Neutrophil (primary cell): ENCODE data around the gene OVCH2.

Experiments
- H3K27ac ChIP-seq: fragments of 200-600 bp; sonication (generic); 2 replicates; pipeline ENCODE4 v1.5.1; 2016; ENCODE audit warnings: mild to moderate bottlenecking, moderate library complexity
- H3K27me3 ChIP-seq: fragments of 200-600 bp; sonication (generic); 2 replicates; pipeline ENCODE4 v1.6.0; 2016; ENCODE audit warnings: mild to moderate bottlenecking
- H3K36me3 ChIP-seq: fragments of 200-600 bp; sonication (generic); 2 replicates; pipeline ENCODE4 v1.5.1; 2017
- H3K4me1 ChIP-seq, 2 experiments: fragments of 200-600 bp in 1 of 2; sonication (generic) in 1 of 2; 1 replicate in 1 of 2; 2 replicates in 1 of 2; pipeline versions ENCODE4 v1.5.1 to v1.6.1; 2013 to 2016; ENCODE audit warnings: low read depth in 1 of 2, low read length in 1 of 2, mild to moderate bottlenecking in 1 of 2, moderate library complexity in 1 of 2; ENCODE audit not compliant: control insufficient read depth in 1 of 2, insufficient read depth in 1 of 2
- H3K4me3 ChIP-seq, 2 experiments: fragments of 200-600 bp in 1 of 2; sonication (generic) in 1 of 2; 1 replicate in 1 of 2; 2 replicates in 1 of 2; pipeline ENCODE4 v1.5.1; 2013 to 2016; ENCODE audit warnings: low read depth in 1 of 2, low read length in 1 of 2, mild to moderate bottlenecking in 1 of 2, moderate library complexity in 1 of 2
- H3K9me3 ChIP-seq: fragments of 200-600 bp; sonication (generic); 2 replicates; pipeline ENCODE4 v1.5.1; 2016
- CTCF ChIP-seq: fragments of 200-600 bp; sonication (generic); IDR thresholded peaks from 2 replicates; pipeline ENCODE4 v1.5.1; 2016; ENCODE audit warnings: antibody characterized with exemption

The OVCH2 gene

GRCh38 chr11:7694235-7694634 lies 12.0 kb downstream of the OVCH2 start:
- TF ChIP-seq CTCF = no peak
- Histone ChIP-seq H3K36me3 (no peaks in the 10 kb centered on the region), H3K4me1 (no peaks in the 10 kb centered on the region), H3K4me3 (no peak overlapping the region), H3K27me3 (peaks cover 65% of the 10 kb centered on the region), H3K27ac (no peak overlapping the region), H3K9me3 (no peaks in the 10 kb centered on the region)

- H3K27me3 ChIP-seq = peaks cover 71% of the 10 kb centered on the region
- TF ChIP-seq CTCF = no peak
- H3K4me3 ChIP-seq = no peak overlapping the region
- no peaks in the 10 kb centered on the region for H3K36me3 ChIP-seq
- H3K9me3 ChIP-seq = no peaks in the 10 kb centered on the region
- H3K27ac ChIP-seq = no peak overlapping the region
- H3K4me1 ChIP-seq = no peaks in the 10 kb centered on the region
These were observed 13.9 kb downstream of the OVCH2 start for GRCh38 chr11:7692426-7692825.

- Histone ChIP-seq H3K4me1 (no peaks in the 10 kb centered on the region), H3K4me3 (no peak overlapping the region), H3K27me3 (peaks cover 72% of the 10 kb centered on the region), H3K9me3 (no peaks in the 10 kb centered on the region), H3K27ac (no peak overlapping the region), H3K36me3 (no peaks in the 10 kb centered on the region)
- no peak for TF ChIP-seq CTCF
These were observed 14.4 kb downstream of the OVCH2 start for GRCh38 chr11:7691759-7692350.

- H3K27ac ChIP-seq = no peak overlapping the region
- no peak for TF ChIP-seq CTCF
- H3K4me3 ChIP-seq = no peak overlapping the region
- H3K27me3 ChIP-seq = peaks cover 84% of the 10 kb centered on the region
- no peaks in the 10 kb centered on the region for H3K9me3 ChIP-seq
- no peaks in the 10 kb centered on the region for H3K4me1 ChIP-seq
- H3K36me3 ChIP-seq = no peaks in the 10 kb centered on the region
These were observed 15.6 kb downstream of the OVCH2 start for GRCh38 chr11:7690648-7691047.

GRCh38 chr11:7689239-7689638 lies 17.0 kb downstream of the OVCH2 start:
- Histone ChIP-seq H3K27ac (no peak overlapping the region), H3K9me3 (no peaks in the 10 kb centered on the region), H3K36me3 (no peaks in the 10 kb centered on the region), H3K27me3 (peaks cover 95% of the 10 kb centered on the region), H3K4me1 (no peaks in the 10 kb centered on the region), H3K4me3 (no peak overlapping the region)
- TF ChIP-seq CTCF = no peak
